ENCODE data around the gene LCN9.
"Not testable (repeated sequence)": the region's sequence is repeated elsewhere in the genome, so short reads cannot be mapped to it uniquely, and the experiment has no call there.

LCN9 gene

DNA sequence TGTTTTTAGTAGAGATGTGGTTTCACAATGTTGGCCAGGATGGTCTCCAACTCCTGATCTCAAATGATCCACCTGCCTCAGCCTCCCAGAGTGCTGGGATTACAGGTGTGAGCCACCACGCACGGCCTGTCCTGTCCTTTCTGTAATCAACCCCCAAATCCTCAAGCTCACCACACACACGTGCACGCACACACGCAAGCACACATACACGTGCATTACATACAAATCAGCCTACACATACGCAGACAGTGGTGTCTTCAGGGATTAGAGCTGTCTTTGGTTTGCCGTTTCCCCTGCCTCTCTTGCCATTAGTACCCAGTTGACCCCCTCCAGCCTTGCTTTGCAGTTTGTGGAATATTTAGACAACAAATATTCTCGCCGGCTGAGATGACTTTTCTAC is 30.3 kb upstream of the LCN9 start:
- no peaks in the 10 kb centered on the region for H3K36me3 Mint-ChIP-seq
- ATAC-seq (replicated peaks): no peak
- no peak overlapping the region for H3K27ac Mint-ChIP-seq
- peaks cover 27 to 39% of the 10 kb centered on the region in 2 donors for H3K27me3 Mint-ChIP-seq
- peaks cover 7 to 12% of the 10 kb centered on the region in 2 donors for H3K9me3 Mint-ChIP-seq
- no peaks in the 10 kb centered on the region for H3K4me1 Mint-ChIP-seq
- H3K4me3 Mint-ChIP-seq: no peak overlapping the region
- no peak for DNase-seq

DNA sequence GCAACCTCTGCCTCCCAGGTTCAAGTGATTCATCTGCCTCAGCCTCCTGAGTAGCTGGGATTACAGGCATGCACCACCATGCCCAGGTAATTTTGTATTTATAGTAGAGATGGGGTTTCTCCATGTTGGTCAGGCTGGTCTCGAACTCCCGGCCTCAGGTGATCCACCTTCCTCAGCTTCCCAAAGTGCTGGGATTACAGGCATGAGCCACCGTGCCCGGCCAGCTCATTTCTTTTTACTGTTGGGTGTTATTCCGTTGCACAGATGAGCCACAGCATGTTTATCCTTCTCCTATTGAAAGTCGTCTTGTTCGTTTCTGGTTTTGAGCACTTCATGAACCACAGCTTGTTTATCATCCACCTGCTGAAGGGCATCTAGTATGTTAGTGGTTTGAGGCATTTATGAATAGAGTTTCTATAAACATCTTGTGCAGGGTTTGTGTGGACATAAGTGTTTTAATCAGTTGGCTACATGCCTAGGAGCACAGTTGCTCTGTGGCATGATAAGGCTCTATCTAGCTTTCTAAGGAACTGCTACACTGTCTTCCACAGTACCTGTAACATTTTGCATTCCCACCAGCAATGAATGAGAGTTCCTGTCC is 26.1 kb upstream of the LCN9 start:
- not testable (repeated sequence) for H3K4me1 Mint-ChIP-seq; H3K27ac Mint-ChIP-seq; ATAC-seq (replicated peaks); H3K4me3 Mint-ChIP-seq; DNase-seq; H3K9me3 Mint-ChIP-seq; H3K36me3 Mint-ChIP-seq
- peaks cover 34 to 37% of the 10 kb centered on the region in 2 donors for H3K27me3 Mint-ChIP-seq

DNA sequence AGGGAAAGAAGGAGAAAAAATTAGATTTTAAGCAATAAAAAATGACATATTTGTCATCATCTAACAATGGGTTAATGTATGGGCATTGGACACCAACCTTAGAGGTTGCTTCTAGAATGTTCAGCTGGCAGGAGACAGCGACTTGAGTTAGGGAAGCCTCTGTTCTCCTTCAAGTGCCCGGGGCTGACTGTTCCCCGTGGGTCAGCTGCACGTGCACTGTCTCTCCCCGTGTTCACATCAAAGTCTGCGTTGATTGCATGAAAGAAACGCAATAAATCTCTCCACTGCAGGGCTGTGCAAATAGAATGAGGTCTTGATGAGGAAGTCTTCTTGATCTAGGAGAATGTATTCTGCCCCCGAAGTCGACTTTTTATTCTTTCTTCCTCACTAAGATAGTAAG is 23.9 kb upstream of the LCN9 start, which contains the start of gene GLT6D1:
GLT6D1 (minus strand) TSS at position 345 of the 400 bp plus-strand sequence. CDS start 353 bp downstream, outside the sequence.
- Mint-ChIP-seq H3K4me1 (no peaks in the 10 kb centered on the region), H3K9me3 (peaks cover 14% of the 10 kb centered on the region in 2 donors), H3K36me3 (peaks cover 0 to 4% of the 10 kb centered on the region in 2 donors), H3K27ac (no peak within 1 kb of the TSS), H3K4me3 (no peak within 1 kb of the TSS), H3K27me3 (peaks cover 33 to 37% of the 10 kb centered on the region in 2 donors)
- DNase-seq: no peak
- no peak for ATAC-seq (replicated peaks)

DNA sequence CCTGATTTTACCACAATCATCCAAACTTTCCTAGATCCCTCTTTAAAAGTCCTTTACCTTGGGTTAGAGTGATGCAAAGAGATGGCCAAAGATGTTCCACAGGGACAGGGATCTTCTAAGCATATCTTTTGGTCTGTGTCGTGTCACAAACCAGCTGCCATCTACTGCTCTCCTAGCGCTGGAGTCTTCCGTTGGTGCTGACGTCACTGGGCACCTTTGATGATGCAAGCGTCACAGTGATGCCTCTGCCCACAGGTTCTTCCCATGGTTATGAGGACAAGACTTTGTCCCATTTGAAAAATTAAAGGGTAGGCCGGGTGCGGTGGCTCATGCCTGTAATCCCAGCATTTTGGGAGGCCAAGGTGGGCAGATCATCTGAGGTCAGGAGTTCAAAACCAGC is 22.1 kb upstream of the LCN9 start:
- no peaks in the 10 kb centered on the region for H3K4me1 Mint-ChIP-seq
- H3K9me3 Mint-ChIP-seq: peaks cover 23 to 26% of the 10 kb centered on the region in 2 donors
- peaks cover 19 to 22% of the 10 kb centered on the region in 2 donors for H3K27me3 Mint-ChIP-seq
- ATAC-seq (replicated peaks) (no peak), DNase-seq (no peak)
- H3K27ac Mint-ChIP-seq: no peak overlapping the region
- peaks cover 2 to 9% of the 10 kb centered on the region in 2 donors for H3K36me3 Mint-ChIP-seq
- H3K4me3 Mint-ChIP-seq: no peak overlapping the region

DNA sequence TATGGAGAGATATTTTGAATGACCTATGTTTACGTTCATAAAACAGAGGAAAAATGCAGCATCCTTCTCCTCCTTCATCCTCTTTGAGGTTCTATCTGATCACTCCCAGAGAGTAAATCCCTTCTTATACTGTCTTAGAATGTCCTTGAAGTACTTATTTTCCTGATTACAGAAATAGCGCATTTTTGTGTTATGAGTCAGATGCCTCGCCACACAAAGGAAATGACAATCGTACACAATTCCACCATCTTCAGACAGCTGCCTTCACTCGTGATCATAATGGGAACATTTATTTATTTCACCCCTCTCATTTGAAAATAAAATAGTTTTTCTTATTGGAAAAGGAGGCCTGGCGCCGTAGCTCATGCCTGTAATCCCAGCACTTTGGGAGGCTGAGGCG is 21.4 kb upstream of the LCN9 start:
- H3K9me3 Mint-ChIP-seq: peaks cover 25 to 26% of the 10 kb centered on the region in 2 donors
- peaks cover 14 to 18% of the 10 kb centered on the region in 2 donors for H3K27me3 Mint-ChIP-seq

DNA sequence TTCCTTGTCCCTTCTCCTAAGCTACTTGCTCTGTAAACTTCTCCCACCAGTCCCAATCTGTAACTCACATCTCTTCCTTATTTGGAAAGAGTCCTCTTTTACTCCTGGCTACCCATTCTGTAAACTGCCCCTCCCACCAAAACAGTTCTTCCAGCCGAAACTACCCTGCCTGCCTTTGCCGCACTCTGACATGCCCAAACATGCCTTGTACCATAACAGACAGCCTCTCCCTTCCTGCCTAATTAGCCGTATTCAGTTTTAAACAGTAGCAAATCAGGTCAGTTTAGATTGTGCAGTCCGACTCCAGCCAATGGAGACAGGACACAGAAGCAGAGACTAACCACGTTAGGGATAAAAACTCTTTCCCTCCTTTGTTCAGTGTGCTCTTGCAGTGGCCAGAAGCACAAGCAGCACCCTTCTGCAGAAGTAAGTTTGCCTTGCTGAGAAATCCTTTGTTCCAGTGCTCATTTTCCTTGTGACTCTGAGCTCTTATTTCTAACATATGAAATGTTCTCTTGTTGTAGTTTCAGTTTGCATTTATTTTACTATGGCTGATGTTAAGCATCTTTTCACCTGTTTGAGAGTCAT is 18.4 kb upstream of the LCN9 start:
- no peak for DNase-seq
- peaks cover 34 to 39% of the 10 kb centered on the region in 2 donors for H3K9me3 Mint-ChIP-seq
- H3K4me3 Mint-ChIP-seq: no peak overlapping the region
- H3K4me1 Mint-ChIP-seq: no peaks in the 10 kb centered on the region
- ATAC-seq (replicated peaks): no peak
- H3K27me3 Mint-ChIP-seq: peaks cover 10 to 13% of the 10 kb centered on the region in 2 donors
- peaks cover 11 to 13% of the 10 kb centered on the region in 2 donors for H3K36me3 Mint-ChIP-seq
- H3K27ac Mint-ChIP-seq: no peak overlapping the region

More for the DNA sequence above, 21.4 kb upstream of the LCN9 start:
- Mint-ChIP-seq H3K4me3 (no peak overlapping the region), H3K4me1 (no peaks in the 10 kb centered on the region), H3K27ac (no peak overlapping the region), H3K36me3 (peaks cover 4 to 9% of the 10 kb centered on the region in 2 donors)
- DNase-seq (no peak), ATAC-seq (replicated peaks) (no peak)

DNA sequence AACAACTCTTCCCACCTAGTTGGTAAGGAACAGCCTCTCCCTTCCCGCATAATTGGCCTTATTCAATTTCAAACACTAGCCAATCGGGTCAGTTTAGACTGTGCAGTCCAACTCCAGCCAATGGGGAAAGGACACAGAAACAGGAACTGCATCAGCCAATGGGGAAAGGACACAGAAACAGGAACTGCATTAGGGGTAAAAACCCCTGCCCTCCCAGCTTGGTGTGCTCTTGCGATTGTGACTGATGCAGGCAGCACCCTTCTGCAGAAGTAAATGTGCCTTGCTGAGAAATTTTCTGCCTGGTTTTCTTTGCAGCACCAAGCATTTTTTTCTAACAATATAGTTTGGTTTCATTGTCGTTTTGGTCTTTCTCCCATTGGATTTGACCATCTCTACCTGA is 15.2 kb upstream of the LCN9 start:
- ATAC-seq (replicated peaks) (no peak), DNase-seq (no peak)
- no peaks in the 10 kb centered on the region for H3K4me1 Mint-ChIP-seq
- peaks cover 40 to 43% of the 10 kb centered on the region in 2 donors for H3K9me3 Mint-ChIP-seq
- H3K27ac Mint-ChIP-seq: no peak overlapping the region
- peaks cover 0 to 9% of the 10 kb centered on the region in 2 donors for H3K27me3 Mint-ChIP-seq
- H3K36me3 Mint-ChIP-seq: peaks cover 9 to 11% of the 10 kb centered on the region in 2 donors
- no peak overlapping the region for H3K4me3 Mint-ChIP-seq

DNA sequence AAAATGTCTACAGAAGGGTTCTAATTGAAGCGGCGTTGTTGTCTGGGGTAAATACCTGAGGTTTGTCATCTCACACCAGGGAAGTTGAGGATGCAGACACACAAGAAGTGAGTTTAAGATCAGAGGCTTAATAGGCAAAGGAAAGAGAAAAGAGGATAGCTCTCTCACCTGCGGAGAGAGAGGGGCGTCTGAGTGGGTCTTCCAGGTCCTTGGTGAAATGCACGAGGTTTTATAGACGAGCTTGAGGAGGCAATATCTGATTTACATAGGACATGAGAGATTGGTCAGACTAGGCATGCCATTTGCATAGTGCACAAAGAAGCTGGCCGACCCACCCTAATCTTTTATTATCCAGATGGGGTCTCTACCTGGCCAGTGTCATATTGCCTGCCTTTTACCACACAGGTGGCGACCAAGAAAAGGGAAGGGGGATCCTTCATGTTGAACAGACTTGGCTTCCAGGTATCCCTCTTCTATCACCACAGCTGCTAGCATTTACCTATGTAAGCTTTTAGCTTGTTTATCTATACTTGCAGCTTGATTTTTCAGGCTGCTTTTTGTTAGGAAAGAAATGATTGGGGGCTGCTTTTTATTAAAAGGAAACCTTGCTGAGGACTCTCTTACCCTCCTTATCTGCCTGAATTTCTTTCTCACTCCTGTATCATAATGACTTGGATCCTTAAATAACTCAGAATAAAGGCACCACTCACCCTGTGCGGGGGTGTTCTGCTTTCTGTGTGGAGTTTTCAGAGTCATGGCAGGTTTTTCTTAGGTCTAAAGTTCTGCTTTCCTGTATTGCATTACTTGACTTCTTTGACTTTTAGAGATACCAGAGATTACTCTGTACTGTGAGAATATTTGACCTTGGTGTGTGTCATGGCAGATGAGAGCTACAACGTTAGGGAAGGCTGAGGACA is 14.4 kb upstream of the LCN9 start:
- Mint-ChIP-seq H3K4me3 (no peak overlapping the region), H3K9me3 (peaks cover 35 to 36% of the 10 kb centered on the region in 2 donors), H3K27ac (no peak overlapping the region), H3K27me3 (peaks cover 0 to 9% of the 10 kb centered on the region in 2 donors), H3K4me1 (no peaks in the 10 kb centered on the region), H3K36me3 (peaks cover 9 to 11% of the 10 kb centered on the region in 2 donors)
- no peak for DNase-seq
- ATAC-seq (replicated peaks): no peak

DNA sequence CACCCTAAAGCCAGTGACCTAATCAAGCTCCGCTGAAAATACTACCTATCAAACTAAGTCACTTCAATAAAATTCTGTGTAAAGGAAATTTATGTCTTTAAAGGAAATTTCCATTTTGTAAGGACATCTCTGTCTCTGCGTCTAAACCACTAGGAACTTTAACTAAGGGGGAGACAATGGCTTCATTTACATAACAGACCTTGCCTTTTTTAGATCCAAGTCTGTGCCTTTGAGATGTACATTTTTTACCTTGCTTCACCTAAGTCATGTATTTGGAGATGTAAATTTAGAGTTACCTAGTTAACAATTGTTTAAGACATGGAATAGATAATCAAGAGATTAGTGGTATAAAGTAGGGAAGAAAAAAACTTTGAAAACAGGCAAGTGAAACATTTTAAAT is 13.6 kb upstream of the LCN9 start:
- Mint-ChIP-seq H3K27ac (no peak overlapping the region), H3K4me3 (no peak overlapping the region), H3K9me3 (peaks cover 31 to 32% of the 10 kb centered on the region in 2 donors), H3K27me3 (peaks cover 0 to 9% of the 10 kb centered on the region in 2 donors), H3K4me1 (no peaks in the 10 kb centered on the region), H3K36me3 (peaks cover 9 to 10% of the 10 kb centered on the region in 2 donors)
- no peak for DNase-seq
- no peak for ATAC-seq (replicated peaks)

DNA sequence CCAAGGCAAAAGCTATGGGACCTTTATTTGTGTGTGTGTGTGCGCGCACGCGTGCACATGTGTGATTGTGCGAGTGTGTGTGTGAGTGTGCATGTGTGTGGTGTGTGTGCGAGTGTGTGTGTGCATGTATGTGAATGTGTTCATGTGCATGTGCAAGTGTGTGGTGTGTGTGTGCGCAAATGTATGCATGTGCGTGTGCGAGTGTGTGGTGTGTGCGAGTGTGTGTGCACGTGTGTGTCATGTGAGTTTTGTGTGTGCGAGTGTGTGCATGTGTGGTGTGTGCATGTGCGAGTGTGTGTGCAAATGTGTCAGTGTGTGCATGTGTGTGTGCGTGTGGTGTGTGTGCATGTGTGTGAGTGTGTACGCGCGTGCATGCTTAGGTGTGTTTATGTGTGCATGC is 12.7 kb upstream of the LCN9 start:
- Mint-ChIP-seq H3K9me3 (peaks cover 23 to 24% of the 10 kb centered on the region in 2 donors), H3K27ac (no peak overlapping the region)

DNA sequence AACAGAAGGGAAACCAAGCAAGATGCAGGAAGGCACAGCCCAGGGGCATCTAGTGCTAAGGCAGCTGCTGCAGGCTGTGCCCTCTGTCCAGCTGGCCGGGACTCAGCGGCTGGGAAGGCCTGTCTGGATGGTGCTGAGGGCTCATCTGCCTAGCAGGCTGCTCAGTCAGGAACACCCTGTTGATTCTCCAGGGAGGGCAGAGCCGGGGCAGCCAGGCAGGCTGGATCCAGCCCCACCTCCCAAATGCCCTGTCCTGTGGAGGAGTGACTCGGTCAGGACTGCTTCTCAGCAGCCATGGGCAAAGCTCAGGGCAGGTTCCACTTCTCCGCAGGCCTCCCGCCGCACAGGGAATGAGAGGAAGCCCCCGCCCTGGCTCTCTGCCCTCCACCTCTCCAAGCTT is 7.8 kb upstream of the LCN9 start:
- ATAC-seq (replicated peaks) (no peak), DNase-seq (no peak)
- H3K36me3 Mint-ChIP-seq: no peaks in the 10 kb centered on the region
- H3K4me1 Mint-ChIP-seq: no peaks in the 10 kb centered on the region
- no peak overlapping the region for H3K4me3 Mint-ChIP-seq
- peaks cover 6 to 11% of the 10 kb centered on the region in 2 donors for H3K27me3 Mint-ChIP-seq
- peaks cover 4 to 7% of the 10 kb centered on the region in 2 donors for H3K9me3 Mint-ChIP-seq
- H3K27ac Mint-ChIP-seq: no peak overlapping the region

More for the DNA sequence above, 12.7 kb upstream of the LCN9 start:
- no peak overlapping the region for H3K4me3 Mint-ChIP-seq
- ATAC-seq (replicated peaks): no peak
- DNase-seq: no peak
- peaks cover 0 to 9% of the 10 kb centered on the region in 2 donors for H3K27me3 Mint-ChIP-seq
- peaks cover 5 to 9% of the 10 kb centered on the region in 2 donors for H3K36me3 Mint-ChIP-seq
- no peaks in the 10 kb centered on the region for H3K4me1 Mint-ChIP-seq

DNA sequence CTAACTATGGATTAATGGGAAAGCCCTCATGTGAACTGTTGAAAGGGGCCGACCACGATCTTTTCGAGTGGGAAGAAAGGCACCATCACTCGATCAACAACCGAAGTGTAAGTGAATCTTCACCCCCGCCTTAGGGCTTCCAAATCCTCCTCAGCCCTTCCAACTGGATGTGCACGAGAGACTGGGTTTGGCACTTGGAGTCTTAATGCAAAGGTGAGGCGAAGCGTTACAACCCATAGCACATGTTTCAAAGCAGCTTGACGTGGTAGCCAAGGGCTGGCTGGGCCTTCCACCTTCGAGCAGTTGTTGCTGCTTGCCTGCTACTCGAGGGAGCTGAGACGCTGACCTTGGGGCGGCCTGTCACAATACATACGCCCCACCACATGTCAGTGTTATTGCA is 5.7 kb upstream of the LCN9 start:
- Mint-ChIP-seq H3K36me3 (no peaks in the 10 kb centered on the region), H3K9me3 (peaks cover 0 to 2% of the 10 kb centered on the region in 2 donors), H3K4me3 (no peak overlapping the region), H3K27ac (no peak overlapping the region), H3K4me1 (no peaks in the 10 kb centered on the region), H3K27me3 (peaks cover 4 to 6% of the 10 kb centered on the region in 2 donors)
- DNase-seq: no peak
- ATAC-seq (replicated peaks): no peak

DNA sequence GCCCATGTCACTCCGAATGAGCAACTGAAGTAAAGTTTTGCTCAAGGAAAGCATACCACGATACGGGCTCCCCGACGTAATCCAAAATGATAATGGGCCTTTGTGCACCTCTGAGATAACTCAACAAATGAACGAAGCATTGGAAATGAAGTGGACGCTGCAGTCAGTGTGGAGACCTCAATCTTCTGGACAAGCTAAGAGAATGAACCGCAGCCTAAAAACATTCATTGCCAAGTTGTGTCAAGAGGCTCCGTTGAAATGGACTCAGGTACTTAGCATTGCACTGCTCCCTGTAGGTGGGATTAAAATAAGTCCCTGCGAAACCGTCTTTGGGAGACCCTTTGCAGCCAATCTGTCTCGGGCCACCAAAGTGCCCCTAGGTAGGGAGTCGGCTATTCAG is 3.9 kb upstream of the LCN9 start:
- H3K4me1 Mint-ChIP-seq: no peaks in the 10 kb centered on the region
- DNase-seq (no peak), ATAC-seq (replicated peaks) (no peak)
- H3K9me3 Mint-ChIP-seq: no peaks in the 10 kb centered on the region
- no peak overlapping the region for H3K4me3 Mint-ChIP-seq
- no peaks in the 10 kb centered on the region for H3K36me3 Mint-ChIP-seq
- no peak overlapping the region for H3K27ac Mint-ChIP-seq
- H3K27me3 Mint-ChIP-seq: peaks cover 6% of the 10 kb centered on the region in 2 donors

DNA sequence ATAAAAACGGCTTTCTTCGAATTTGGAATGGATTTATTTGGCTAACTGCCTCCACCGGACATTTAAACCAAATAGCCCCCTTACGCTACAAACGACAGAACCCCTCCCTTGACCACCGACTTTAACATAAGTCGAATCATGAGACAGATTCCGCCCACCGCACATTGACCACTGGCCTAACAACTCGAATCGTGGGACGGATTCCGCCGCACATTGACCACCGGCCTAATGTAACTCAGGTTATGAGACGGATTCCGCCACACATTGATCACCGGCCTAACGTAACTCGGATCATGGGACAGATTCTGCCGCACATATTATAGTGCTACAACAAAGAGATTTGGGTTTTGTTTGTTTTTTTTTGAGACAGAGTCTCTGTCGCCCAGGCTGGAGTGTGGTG is 2.7 kb upstream of the LCN9 start:
- ATAC-seq (replicated peaks): no peak
- Mint-ChIP-seq H3K27ac (no peak overlapping the region), H3K36me3 (no peaks in the 10 kb centered on the region), H3K9me3 (no peaks in the 10 kb centered on the region), H3K27me3 (peaks cover 6 to 11% of the 10 kb centered on the region in 2 donors), H3K4me1 (no peaks in the 10 kb centered on the region), H3K4me3 (no peak overlapping the region)
- DNase-seq: no peak

Measured in stimulated activated naive B cell treated with anti-CD40 and anti-IgM and Interleukin-4, amounts not matched to agents 10 μg/mL and 1 μg/mL and 100 μg/mL, for 72 hours (primary cell).